Gastrocnemius medialis (tissue), 4 donors: ENCODE data around the gene INTS11. TPM values are rescaled to one million over a fixed set of nuclear protein-coding genes. Genes with fewer than 3 reads are reported as not detected.

Experiments
- ATAC-seq, 2 donors: fragments of 150-250 bp; one replicate each; pipeline ENCODE4 v1.9.1; 2016
- DNase-seq, 2 donors: peaks; one replicate each; pipeline ENCODE4 v3.0.0-alpha.2; 2019
- H3K27ac ChIP-seq, 4 donors: fragments of 200-600 bp; sonication (generic); 1 replicate in 1 of 4; 2 replicates in 3 of 4; pipeline ENCODE4 v1.5.1; 2016 to 2018; ENCODE audit warnings: mild to moderate bottlenecking in 2 of 4, moderate library complexity in 1 of 4
- H3K27me3 ChIP-seq, 3 donors: fragments of 200-600 bp; sonication (generic) in 2 of 3; 1 replicate in 1 of 3; 2 replicates in 2 of 3; pipeline versions ENCODE4 v1.5.1 to v1.6.0; 2016 to 2019; ENCODE audit warnings: mild to moderate bottlenecking in 1 of 3, moderate library complexity in 1 of 3
- H3K36me3 ChIP-seq, 2 donors: fragments of 200-600 bp; sonication (generic) in 1 of 2; one replicate each; pipeline ENCODE4 v1.5.1; 2017 to 2018
- H3K4me1 ChIP-seq, 2 donors: fragments of 200-600 bp; sonication (generic) in 1 of 2; one replicate each; pipeline ENCODE4 v1.5.1; 2016 to 2017; ENCODE audit warnings: mild to moderate bottlenecking in 2 of 2
- H3K4me3 ChIP-seq, 4 donors: fragments of 200-600 bp; sonication (generic) in 3 of 4; 1 replicate in 1 of 4; 2 replicates in 3 of 4; pipeline ENCODE4 v1.5.1; 2016 to 2019; ENCODE audit warnings: mild to moderate bottlenecking in 2 of 4
- H3K9me3 ChIP-seq, 3 donors: fragments of 200-600 bp; sonication (generic) in 2 of 3; 1 replicate in 1 of 3; 2 replicates in 2 of 3; pipeline ENCODE4 v1.5.1; 2016 to 2019
- POLR2A ChIP-seq, 2 donors: fragments of 450-650 bp; IDR thresholded peaks; one replicate each; pipeline ENCODE4 v1.6.1; 2017; ENCODE audit warnings: antibody characterized with exemption in 2 of 2, mild to moderate bottlenecking in 2 of 2, moderate library complexity in 2 of 2
- in situ Hi-C, 4 donors: fragments of 200-750 bp; cut with MboI; loops; one replicate each; pipeline versions ENCODE4 v1.15.0 to v1.8.0; 2017; ENCODE audit warnings: low sequenced_read_pairs in 4 of 4
- intact Hi-C: fragments of 100-400 bp; cut with DNase I; formaldehyde crosslinking; loops from one replicate; pipeline ENCODE4 v1.15.1; 2023; ENCODE audit warnings: low total_unique reads
- total RNA-seq, 4 donors: library from RNA; depleted of rRNA; stranded (reverse); fragments of >200 nt; gene quantifications; one replicate each; pipeline versions ENCODE4 v1.1.0 to v1.2.3, GENCODE V29; 2016
- TF ChIP-seq, protein P1 (sequence below), 5 experiments: fragments of 450-650 bp in 3 of 5; fragments of 200-600 bp in 2 of 5; sonication (generic) in 2 of 5; IDR thresholded peaks in 4 of 5; conservative IDR thresholded peaks in 1 of 5; 1 replicate in 4 of 5; 2 replicates in 1 of 5; pipeline ENCODE4 v1.5.1; 2016 to 2019; ENCODE audit warnings: antibody characterized with exemption in 5 of 5, mild to moderate bottlenecking in 3 of 5, moderate library complexity in 3 of 5

The INTS11 gene
- total RNA-seq, 4 donors from 2014 or later, result 74.0 to 94.4 (median 84.7) TPM

DNA sequence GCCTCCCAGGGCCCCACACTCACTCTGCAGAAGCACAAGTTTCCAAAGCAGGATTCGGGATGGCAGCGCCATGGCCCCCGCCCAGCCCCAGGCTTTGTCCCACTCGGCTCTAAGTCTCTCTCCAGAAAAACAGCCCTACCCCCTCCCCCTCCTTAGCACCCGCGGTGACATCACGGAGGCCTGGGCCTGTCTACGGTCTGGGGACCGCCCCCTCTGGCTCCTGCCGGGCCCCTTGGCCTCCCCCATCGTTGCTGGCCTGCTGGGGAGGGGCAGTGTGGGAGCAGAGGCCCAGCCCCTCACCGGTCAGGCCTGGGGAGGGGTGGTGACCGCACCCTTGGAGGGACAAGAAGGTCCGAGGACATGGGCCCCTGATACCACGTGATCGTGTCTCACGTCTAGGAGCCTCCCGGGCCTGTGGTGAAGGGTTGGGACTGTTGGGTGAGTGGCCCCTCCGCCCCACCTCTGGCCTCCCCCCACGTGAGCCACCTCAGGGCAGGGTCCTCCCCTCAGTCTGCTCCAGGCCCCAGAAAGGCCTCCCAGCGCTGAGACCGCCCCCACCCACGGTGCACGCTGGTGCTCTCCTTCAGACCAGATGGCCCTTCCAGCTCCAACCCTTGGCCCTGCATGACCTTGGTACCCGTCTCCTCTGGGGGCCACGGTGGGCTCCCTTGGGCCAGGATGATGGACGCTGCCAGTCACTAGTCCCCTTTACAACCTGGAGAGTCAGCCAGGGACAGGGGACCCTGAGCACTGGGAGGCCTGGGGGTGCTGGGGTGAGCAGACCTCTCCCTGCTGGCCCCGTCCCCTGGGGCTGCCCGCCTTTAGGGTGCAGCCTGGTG, 34.2 kb upstream of the INTS11 start, which contains the start of gene MXRA8:
Gene MXRA8 (minus strand): TSS at position 123 of the 839 bp plus-strand sequence. CDS start 51 bp downstream, at position 72.
- Histone ChIP-seq H3K9me3 (no peaks in the 10 kb centered on the region), H3K36me3 (no peaks in the 10 kb centered on the region), H3K27me3 (peaks cover 29 to 46% (median 42%) of the 10 kb centered on the region in 3 donors), H3K4me1 (peaks cover 9 to 43% of the 10 kb centered on the region in 2 donors), H3K27ac (peak within 1 kb of the TSS; percentile 65 to 80 (median 72)), H3K4me3 (peak within 1 kb of the TSS; percentile 32 to 54 (median 50))
- intact Hi-C loops (no loop called here), in situ Hi-C loops (no loop called here)
- ATAC-seq, result peak; percentile 34 to 43
- TF ChIP-seq, protein P1, sequence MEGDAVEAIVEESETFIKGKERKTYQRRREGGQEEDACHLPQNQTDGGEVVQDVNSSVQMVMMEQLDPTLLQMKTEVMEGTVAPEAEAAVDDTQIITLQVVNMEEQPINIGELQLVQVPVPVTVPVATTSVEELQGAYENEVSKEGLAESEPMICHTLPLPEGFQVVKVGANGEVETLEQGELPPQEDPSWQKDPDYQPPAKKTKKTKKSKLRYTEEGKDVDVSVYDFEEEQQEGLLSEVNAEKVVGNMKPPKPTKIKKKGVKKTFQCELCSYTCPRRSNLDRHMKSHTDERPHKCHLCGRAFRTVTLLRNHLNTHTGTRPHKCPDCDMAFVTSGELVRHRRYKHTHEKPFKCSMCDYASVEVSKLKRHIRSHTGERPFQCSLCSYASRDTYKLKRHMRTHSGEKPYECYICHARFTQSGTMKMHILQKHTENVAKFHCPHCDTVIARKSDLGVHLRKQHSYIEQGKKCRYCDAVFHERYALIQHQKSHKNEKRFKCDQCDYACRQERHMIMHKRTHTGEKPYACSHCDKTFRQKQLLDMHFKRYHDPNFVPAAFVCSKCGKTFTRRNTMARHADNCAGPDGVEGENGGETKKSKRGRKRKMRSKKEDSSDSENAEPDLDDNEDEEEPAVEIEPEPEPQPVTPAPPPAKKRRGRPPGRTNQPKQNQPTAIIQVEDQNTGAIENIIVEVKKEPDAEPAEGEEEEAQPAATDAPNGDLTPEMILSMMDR (IDR thresholded peaks at IDR 0.05 in 4 of 5, conservative IDR thresholded peaks at IDR 0.05 in 1 of 5), result no peak
- TF ChIP-seq POLR2A (IDR thresholded peaks at IDR 0.05), result peak; percentile 12 to 37
- peak in 1 of 2 donors; percentile 70 for DNase-seq

DNA sequence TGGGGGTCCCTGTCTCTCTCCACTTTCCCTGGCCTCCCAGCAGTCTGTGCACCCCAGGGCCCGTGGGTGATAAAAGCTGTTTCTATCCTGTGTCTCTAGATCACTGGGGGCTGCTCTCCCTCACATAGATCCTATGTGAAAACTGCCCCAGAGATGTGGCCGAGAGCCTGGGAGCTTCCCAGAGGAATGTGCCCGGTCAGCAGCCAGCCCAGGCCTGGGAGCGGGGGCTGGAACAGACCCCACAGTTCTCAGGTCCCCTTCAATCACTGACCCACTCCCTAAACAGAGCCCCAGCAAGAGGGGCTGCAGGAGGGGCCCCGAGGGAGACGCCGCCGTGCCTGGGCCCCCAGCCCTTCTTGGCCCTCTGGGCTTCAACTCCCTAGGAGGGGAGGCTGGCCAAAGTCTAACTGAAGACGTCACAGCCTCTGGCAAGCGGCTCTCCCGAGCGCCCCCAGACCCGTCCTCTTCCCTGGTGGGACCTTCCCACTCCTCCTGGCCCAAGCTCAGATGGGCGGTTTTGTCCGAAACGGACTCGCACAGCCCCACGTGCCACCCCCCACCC, 33.5 kb upstream of the INTS11 start:
- Histone ChIP-seq H3K27ac (peak overlapping the region; percentile 65 to 80 (median 72)), H3K36me3 (no peaks in the 10 kb centered on the region), H3K4me1 (peaks cover 16 to 46% of the 10 kb centered on the region in 2 donors), H3K4me3 (peak overlapping the region; percentile 32 to 54 (median 50)), H3K27me3 (peaks cover 29 to 46% (median 44%) of the 10 kb centered on the region in 3 donors), H3K9me3 (no peaks in the 10 kb centered on the region)
- DNase-seq, result no peak
- in situ Hi-C loops, result no loop called here
- intact Hi-C loops, result no loop called here
- no peak for ATAC-seq
- no peak for TF ChIP-seq POLR2A (IDR thresholded peaks at IDR 0.05)
- TF ChIP-seq, protein P1 (IDR thresholded peaks at IDR 0.05 in 4 of 5, conservative IDR thresholded peaks at IDR 0.05 in 1 of 5), result no peak

DNA sequence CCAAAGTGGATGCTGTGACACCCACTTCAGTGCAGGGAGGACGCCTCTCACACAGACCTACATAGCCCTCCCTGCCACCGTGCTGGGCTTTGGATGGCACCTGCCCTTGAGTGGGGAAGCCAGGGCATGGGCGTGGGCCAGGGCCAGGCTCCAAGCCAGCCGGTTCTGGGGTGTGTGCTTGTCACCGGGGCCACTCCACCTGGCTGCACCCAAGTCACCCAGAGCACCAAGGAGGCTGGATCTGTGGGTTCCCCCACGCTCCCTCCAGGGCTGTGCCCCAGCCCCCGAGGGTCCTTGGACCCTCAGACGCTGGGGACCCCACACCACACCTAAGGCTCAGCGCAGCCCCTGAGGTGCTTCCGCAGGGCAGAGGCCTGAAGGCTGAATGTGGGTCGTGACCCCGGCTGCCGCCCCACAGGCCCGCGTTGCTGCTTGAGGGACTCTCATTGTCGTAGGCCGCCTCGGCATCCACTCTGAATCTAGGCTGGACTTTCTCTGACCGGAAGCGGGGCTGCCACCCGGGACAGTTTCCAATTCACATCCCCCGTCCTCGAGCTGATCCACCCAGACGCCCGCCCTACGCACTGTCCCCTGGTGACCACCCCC, 32.4 kb upstream of the INTS11 start:
- peaks cover 21 to 50% of the 10 kb centered on the region in 2 donors for H3K4me1 ChIP-seq
- intact Hi-C loops, result no loop called here
- DNase-seq, result peak in 1 of 2 donors; percentile 16

DNA sequence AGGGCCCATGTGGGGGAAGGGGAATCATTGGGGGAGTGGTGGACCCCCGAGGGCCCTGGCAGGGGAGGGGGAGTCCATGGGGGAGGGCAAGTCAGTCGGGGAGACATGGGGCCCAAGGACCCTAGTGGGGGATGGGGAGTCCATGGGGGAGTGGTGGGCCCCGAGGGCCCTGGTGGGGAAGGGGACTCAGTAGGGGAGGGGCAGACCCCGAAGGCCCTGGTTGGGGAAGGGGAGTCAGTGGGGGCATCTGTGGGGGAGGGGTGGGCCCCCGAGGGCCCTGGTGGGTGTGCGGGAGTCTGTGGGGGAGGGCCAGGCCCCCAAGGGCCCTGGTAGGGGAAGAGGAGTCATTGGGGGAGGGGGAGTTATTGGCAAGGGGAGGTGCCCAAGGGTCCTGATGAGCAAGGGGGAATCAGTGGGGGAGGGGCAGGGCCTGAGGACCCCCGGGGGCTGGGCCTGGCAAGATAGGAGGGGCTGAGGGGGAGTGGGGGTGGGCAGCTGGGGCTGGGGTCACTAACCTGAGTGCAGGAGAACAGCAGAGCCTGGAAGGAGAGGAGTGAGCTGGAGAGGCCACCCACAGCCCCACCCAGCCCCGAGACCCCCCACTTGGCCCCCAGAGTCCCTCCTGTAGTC, 31.8 kb upstream of the INTS11 start:
- Histone ChIP-seq H3K9me3 (no peaks in the 10 kb centered on the region), H3K4me1 (peaks cover 21 to 48% of the 10 kb centered on the region in 2 donors), H3K4me3 (peak overlapping the region in 2 of 4 donors; percentile 47 to 54), H3K27me3 (peaks cover 21 to 44% (median 37%) of the 10 kb centered on the region in 3 donors), H3K27ac (peak overlapping the region; percentile 65 to 80 (median 72)), H3K36me3 (no peaks in the 10 kb centered on the region)
- peak in 1 of 2 donors; percentile 19 for DNase-seq
- ATAC-seq, result no peak
- intact Hi-C loops (no loop called here), in situ Hi-C loops (no loop called here)
- TF ChIP-seq, protein P1 (IDR thresholded peaks at IDR 0.05 in 4 of 5, conservative IDR thresholded peaks at IDR 0.05 in 1 of 5), result no peak
- no peak for TF ChIP-seq POLR2A (IDR thresholded peaks at IDR 0.05)

More for the DNA sequence above, 32.4 kb upstream of the INTS11 start:
- H3K4me3 ChIP-seq, result peak overlapping the region; percentile 32 to 54 (median 50)
- peak overlapping the region; percentile 65 to 80 (median 72) for H3K27ac ChIP-seq
- no peak for ATAC-seq
- in situ Hi-C loops, result no loop called here
- TF ChIP-seq, protein P1 (IDR thresholded peaks at IDR 0.05 in 4 of 5, conservative IDR thresholded peaks at IDR 0.05 in 1 of 5), result no peak
- no peak for TF ChIP-seq POLR2A (IDR thresholded peaks at IDR 0.05)
- H3K27me3 ChIP-seq, result peaks cover 25 to 44% (median 43%) of the 10 kb centered on the region in 3 donors
- no peaks in the 10 kb centered on the region for H3K36me3 ChIP-seq
- H3K9me3 ChIP-seq, result no peaks in the 10 kb centered on the region
